Neural cell (in vitro differentiated cells): ENCODE results near the gene PLXDC2. TPM values are rescaled to one million over a fixed set of nuclear protein-coding genes. Genes with fewer than 3 reads are reported as not detected.

Source experiments
- H2AFZ ChIP-seq: fragments of 200-600, 300-800 bp; sonication (generic), shearing (Covaris generic); 2 replicates; pipeline ENCODE4 v1.6.0; 2014; ENCODE audit warnings: low read depth, mild to moderate bottlenecking, antibody characterized with exemption, low read length, moderate library complexity
- H3F3A ChIP-seq: fragments of 200-600 bp; shearing (Covaris generic); 2 replicates; pipeline ENCODE4 v1.6.1; 2016; ENCODE audit warnings: mild to moderate bottlenecking, moderate library complexity, mixed read lengths, antibody characterized with exemption, low read length; ENCODE audit not compliant: insufficient read depth, poor library complexity, severe bottlenecking
- H3K27ac ChIP-seq: fragments of 200-600, 300-800 bp; sonication (generic), shearing (Covaris generic); 2 replicates; pipeline ENCODE4 v1.5.1; 2014; ENCODE audit warnings: mild to moderate bottlenecking, low read length, moderate library complexity
- H3K27me3 ChIP-seq: fragments of 300-800, 200-600 bp; sonication (generic), shearing (Covaris generic); 2 replicates; pipeline ENCODE4 v1.6.0; 2014; ENCODE audit warnings: mild to moderate bottlenecking, low read depth, low read length, moderate library complexity; ENCODE audit not compliant: insufficient read depth
- H3K36me3 ChIP-seq: fragments of 300-800, 200-600 bp; sonication (generic), shearing (Covaris generic); 2 replicates; pipeline ENCODE4 v1.5.1; 2014; ENCODE audit warnings: mild to moderate bottlenecking, antibody characterized with exemption, low read length, moderate library complexity; ENCODE audit not compliant: insufficient read depth
- H3K4me2 ChIP-seq: fragments of 300-800, 200-600 bp; sonication (generic), shearing (Covaris generic); 2 replicates; pipeline ENCODE4 v1.6.0; 2014; ENCODE audit warnings: mild to moderate bottlenecking, low read length
- H3K4me3 ChIP-seq: fragments of 300-800, 200-600 bp; sonication (generic), shearing (Covaris generic); 2 replicates; pipeline ENCODE4 v1.5.1; 2014; ENCODE audit warnings: mild to moderate bottlenecking, low read length, moderate library complexity
- H3K79me2 ChIP-seq: fragments of 200-600 bp; shearing (Covaris generic); replicated peaks from 2 replicates; pipeline ENCODE4 v1.6.0; 2014; ENCODE audit warnings: mild to moderate bottlenecking, low read length, moderate library complexity; ENCODE audit not compliant: insufficient read depth
- H3K9ac ChIP-seq: fragments of 300-800, 200-600 bp; sonication (generic), shearing (Covaris generic); 2 replicates; pipeline ENCODE4 v1.6.1; 2016; ENCODE audit warnings: mild to moderate bottlenecking, low read length, mixed read lengths
- H3K9me2 ChIP-seq: fragments of 200-600 bp; shearing (Covaris generic); 2 replicates; pipeline ENCODE4 v1.6.1; 2016; ENCODE audit warnings: mild to moderate bottlenecking, low read length, mixed read lengths; ENCODE audit not compliant: insufficient read depth
- H3K9me3 ChIP-seq: fragments of 200-600, 300-800 bp; sonication (generic), shearing (Covaris generic); 2 replicates; pipeline ENCODE4 v1.6.1; 2016; ENCODE audit warnings: mild to moderate bottlenecking, mixed run types, low read length, moderate library complexity, mixed read lengths
- H4K20me1 ChIP-seq: fragments of 200-600 bp; shearing (Covaris generic); 2 replicates; pipeline ENCODE4 v1.6.1; 2016; ENCODE audit warnings: mild to moderate bottlenecking, mixed run types; ENCODE audit not compliant: insufficient read depth
- EZH2 ChIP-seq: fragments of 200-600, 300-800 bp; shearing (Covaris generic), sonication (generic); IDR thresholded peaks from 2 replicates; pipeline ENCODE4 v1.6.1; 2014; ENCODE audit warnings: antibody characterized with exemption, low read length, borderline replicate concordance, mild to moderate bottlenecking; ENCODE audit not compliant: insufficient read depth, poor library complexity, severe bottlenecking
- MXI1 ChIP-seq: fragments of 450-650 bp; conservative IDR thresholded peaks from 2 replicates; pipeline ENCODE4 v1.6.1; 2014; ENCODE audit warnings: antibody characterized with exemption, mild to moderate bottlenecking; ENCODE audit not compliant: poor library complexity, severe bottlenecking
- POLR2AphosphoS5 ChIP-seq: IDR thresholded peaks from 2 replicates; pipeline ENCODE4 v1.6.1; 2012
- RAD21 ChIP-seq: fragments of 450-650 bp; conservative IDR thresholded peaks from 2 replicates; pipeline ENCODE4 v1.6.1; 2014; ENCODE audit warnings: antibody characterized with exemption, mild to moderate bottlenecking, moderate library complexity
- SMC3 ChIP-seq: fragments of 450-650 bp; conservative IDR thresholded peaks from 2 replicates; pipeline ENCODE4 v1.6.1; 2014; ENCODE audit warnings: antibody characterized with exemption, mild to moderate bottlenecking, moderate library complexity; ENCODE audit not compliant: poor library complexity
- TAF1 ChIP-seq: IDR thresholded peaks from 2 replicates; pipeline ENCODE4 v1.6.1; 2012; ENCODE audit warnings: low read depth
- polyA plus RNA-seq: library from polyadenylated mRNA; depleted of rRNA; stranded (reverse); fragments of >200 nt; gene quantifications from 2 replicates; pipeline ENCODE4 v1.2.3, GENCODE V29; 2014
- TF ChIP-seq, protein P1 (sequence below): fragments of 450-650 bp; IDR thresholded peaks from 2 replicates; pipeline ENCODE4 v1.5.1; 2014; ENCODE audit warnings: antibody characterized with exemption, mild to moderate bottlenecking, moderate library complexity; ENCODE audit not compliant: poor library complexity, severe bottlenecking
- TF ChIP-seq, protein P2 (sequence below): IDR thresholded peaks from 2 replicates; pipeline ENCODE4 v1.6.1; 2012; ENCODE audit warnings: borderline replicate concordance

PLXDC2 gene
- polyA plus RNA-seq, 1 donor from 2014 or later, result 2.3 TPM

DNA sequence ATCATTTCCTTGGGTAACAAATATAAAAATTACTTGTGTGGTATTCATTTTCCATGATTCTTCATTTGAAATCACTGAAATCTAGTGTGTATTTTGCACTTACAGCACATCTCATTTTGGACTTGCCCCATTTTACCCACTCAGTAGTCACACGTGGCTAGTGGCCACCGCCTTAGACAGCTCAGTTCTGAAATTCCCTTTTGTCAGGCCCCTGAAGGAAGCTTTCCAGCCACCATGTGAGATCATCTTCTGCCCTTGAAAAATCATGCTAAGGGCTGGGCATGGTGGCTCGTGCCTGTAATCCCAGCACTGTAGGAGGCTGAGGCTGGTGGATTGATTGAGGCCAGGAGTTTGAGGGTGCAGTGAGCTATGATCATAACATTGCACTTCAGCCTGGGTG is 79.3 kb downstream of the PLXDC2 start:
- H3K4me2 ChIP-seq, result no peak overlapping the region
- H3K9ac ChIP-seq, result no peak overlapping the region
- no peak overlapping the region for H2AFZ ChIP-seq
- no peaks in the 10 kb centered on the region for H3K27me3 ChIP-seq
- no peaks in the 10 kb centered on the region for H3F3A ChIP-seq
- no peaks in the 10 kb centered on the region for H4K20me1 ChIP-seq
- no peak overlapping the region for H3K4me3 ChIP-seq
- H3K36me3 ChIP-seq, result no peaks in the 10 kb centered on the region
- TF ChIP-seq SMC3 (no peak), EZH2 (no peak), POLR2AphosphoS5 (no peak), RAD21 (no peak)
- TF ChIP-seq, protein P1, sequence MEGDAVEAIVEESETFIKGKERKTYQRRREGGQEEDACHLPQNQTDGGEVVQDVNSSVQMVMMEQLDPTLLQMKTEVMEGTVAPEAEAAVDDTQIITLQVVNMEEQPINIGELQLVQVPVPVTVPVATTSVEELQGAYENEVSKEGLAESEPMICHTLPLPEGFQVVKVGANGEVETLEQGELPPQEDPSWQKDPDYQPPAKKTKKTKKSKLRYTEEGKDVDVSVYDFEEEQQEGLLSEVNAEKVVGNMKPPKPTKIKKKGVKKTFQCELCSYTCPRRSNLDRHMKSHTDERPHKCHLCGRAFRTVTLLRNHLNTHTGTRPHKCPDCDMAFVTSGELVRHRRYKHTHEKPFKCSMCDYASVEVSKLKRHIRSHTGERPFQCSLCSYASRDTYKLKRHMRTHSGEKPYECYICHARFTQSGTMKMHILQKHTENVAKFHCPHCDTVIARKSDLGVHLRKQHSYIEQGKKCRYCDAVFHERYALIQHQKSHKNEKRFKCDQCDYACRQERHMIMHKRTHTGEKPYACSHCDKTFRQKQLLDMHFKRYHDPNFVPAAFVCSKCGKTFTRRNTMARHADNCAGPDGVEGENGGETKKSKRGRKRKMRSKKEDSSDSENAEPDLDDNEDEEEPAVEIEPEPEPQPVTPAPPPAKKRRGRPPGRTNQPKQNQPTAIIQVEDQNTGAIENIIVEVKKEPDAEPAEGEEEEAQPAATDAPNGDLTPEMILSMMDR, result no peak
- TF ChIP-seq, protein P2, sequence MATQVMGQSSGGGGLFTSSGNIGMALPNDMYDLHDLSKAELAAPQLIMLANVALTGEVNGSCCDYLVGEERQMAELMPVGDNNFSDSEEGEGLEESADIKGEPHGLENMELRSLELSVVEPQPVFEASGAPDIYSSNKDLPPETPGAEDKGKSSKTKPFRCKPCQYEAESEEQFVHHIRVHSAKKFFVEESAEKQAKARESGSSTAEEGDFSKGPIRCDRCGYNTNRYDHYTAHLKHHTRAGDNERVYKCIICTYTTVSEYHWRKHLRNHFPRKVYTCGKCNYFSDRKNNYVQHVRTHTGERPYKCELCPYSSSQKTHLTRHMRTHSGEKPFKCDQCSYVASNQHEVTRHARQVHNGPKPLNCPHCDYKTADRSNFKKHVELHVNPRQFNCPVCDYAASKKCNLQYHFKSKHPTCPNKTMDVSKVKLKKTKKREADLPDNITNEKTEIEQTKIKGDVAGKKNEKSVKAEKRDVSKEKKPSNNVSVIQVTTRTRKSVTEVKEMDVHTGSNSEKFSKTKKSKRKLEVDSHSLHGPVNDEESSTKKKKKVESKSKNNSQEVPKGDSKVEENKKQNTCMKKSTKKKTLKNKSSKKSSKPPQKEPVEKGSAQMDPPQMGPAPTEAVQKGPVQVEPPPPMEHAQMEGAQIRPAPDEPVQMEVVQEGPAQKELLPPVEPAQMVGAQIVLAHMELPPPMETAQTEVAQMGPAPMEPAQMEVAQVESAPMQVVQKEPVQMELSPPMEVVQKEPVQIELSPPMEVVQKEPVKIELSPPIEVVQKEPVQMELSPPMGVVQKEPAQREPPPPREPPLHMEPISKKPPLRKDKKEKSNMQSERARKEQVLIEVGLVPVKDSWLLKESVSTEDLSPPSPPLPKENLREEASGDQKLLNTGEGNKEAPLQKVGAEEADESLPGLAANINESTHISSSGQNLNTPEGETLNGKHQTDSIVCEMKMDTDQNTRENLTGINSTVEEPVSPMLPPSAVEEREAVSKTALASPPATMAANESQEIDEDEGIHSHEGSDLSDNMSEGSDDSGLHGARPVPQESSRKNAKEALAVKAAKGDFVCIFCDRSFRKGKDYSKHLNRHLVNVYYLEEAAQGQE, result no peak
- no peaks in the 10 kb centered on the region for H3K79me2 ChIP-seq
- H3K9me3 ChIP-seq, result no peaks in the 10 kb centered on the region
- no peaks in the 10 kb centered on the region for H3K9me2 ChIP-seq
- H3K27ac ChIP-seq, result no peak overlapping the region

DNA sequence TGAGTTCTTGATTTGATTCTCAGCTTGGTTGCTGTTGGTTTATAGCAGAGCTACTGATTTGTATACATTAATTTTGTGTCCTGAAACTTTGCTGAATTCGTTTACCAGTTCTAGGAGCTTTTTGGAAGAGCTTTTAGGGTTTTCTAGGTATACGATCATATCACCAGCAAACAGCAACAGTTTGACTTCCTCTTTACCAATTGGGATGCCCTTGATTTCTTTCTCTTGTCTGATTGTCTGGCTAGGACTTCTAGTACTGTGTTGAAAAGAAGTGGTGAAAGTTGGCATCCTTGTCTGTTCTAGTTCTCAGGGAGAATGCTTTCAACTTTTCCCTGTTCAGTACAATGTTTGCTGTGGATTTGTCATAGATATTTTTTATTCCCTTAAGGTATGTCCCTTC is 86.2 kb downstream of the PLXDC2 start:
- H3K27me3 ChIP-seq, result no peaks in the 10 kb centered on the region
- H3F3A ChIP-seq, result no peaks in the 10 kb centered on the region
- TF ChIP-seq POLR2AphosphoS5 (no peak), TAF1 (no peak), EZH2 (no peak), MXI1 (no peak)
- TF ChIP-seq, protein P1, result no peak
- H2AFZ ChIP-seq, result no peak overlapping the region
- H3K4me3 ChIP-seq, result no peak overlapping the region
- H3K4me2 ChIP-seq, result no peak overlapping the region
- H3K79me2 ChIP-seq, result no peaks in the 10 kb centered on the region
- H4K20me1 ChIP-seq, result no peaks in the 10 kb centered on the region
- H3K27ac ChIP-seq, result no peak overlapping the region
- no peak overlapping the region for H3K9ac ChIP-seq
- H3K36me3 ChIP-seq, result no peaks in the 10 kb centered on the region
- H3K9me2 ChIP-seq, result no peaks in the 10 kb centered on the region
- H3K9me3 ChIP-seq, result no peaks in the 10 kb centered on the region
